ENCODE results near the gene RPS2. TPM values are rescaled to one million over a fixed set of nuclear protein-coding genes. Genes with fewer than 3 reads are reported as not detected.
"Not testable (repeated sequence)": the region's sequence is repeated elsewhere in the genome, so short reads cannot be mapped to it uniquely, and the experiment has no call there.

The RPS2 gene
- total and polyA plus RNA-seq, 2 donors = 2,266 to 2,485 TPM

- Histone ChIP-seq H3K27me3 (ENCODE audit: control insufficient read depth in 2 of 2, insufficient read depth in 1 of 2, low read length in 1 of 2) (peaks cover 0 to 2% of the 10 kb centered on the region in 2 donors), H3K27ac (ENCODE audit: low read depth in 1 of 2, low read length in 1 of 2) (peak overlapping the region; percentile 91 to 95), H3K36me3 (ENCODE audit: control insufficient read depth in 2 of 2, insufficient read depth in 2 of 2, low read length in 1 of 2) (peaks cover 19 to 34% of the 10 kb centered on the region in 2 donors), H3K4me3 (ENCODE audit: low read length in 2 of 2) (peak overlapping the region; percentile 83 to 95), H3K4me1 (ENCODE audit: control insufficient read depth in 2 of 2, insufficient read depth in 2 of 2, low read length in 2 of 2) (peaks cover 12 to 45% of the 10 kb centered on the region in 2 donors), H3K9me3 (ENCODE audit: control insufficient read depth in 2 of 2, insufficient read depth in 1 of 2, low read length in 1 of 2) (no peaks in the 10 kb centered on the region)
- peak in 2 of 9 donors; percentile 28 to 52 for DNase-seq (ENCODE audit: low read depth in 6 of 9, low spot score in 9 of 9)
- 13% methylated on average over 44 of the region's 44 CpGs for WGBS
Measured at GRCh38 chr16:1963806-1964505, 670 bp downstream of the RPS2 start.

GRCh38 chr16:1962161-1963153 lies 2.2 kb downstream of the RPS2 start:
- peaks cover 13 to 48% of the 10 kb centered on the region in 2 donors for H3K4me1 ChIP-seq (ENCODE audit: control insufficient read depth in 2 of 2, insufficient read depth in 2 of 2, low read length in 2 of 2)
- not testable (repeated sequence) for DNase-seq (ENCODE audit: low read depth in 6 of 9, low spot score in 9 of 9); H3K27ac ChIP-seq (ENCODE audit: low read depth in 1 of 2, low read length in 1 of 2); H3K9me3 ChIP-seq (ENCODE audit: control insufficient read depth in 2 of 2, insufficient read depth in 1 of 2, low read length in 1 of 2); H3K4me3 ChIP-seq (ENCODE audit: low read length in 2 of 2)
- WGBS = 95% methylated on average over 37 of the region's 37 CpGs
- H3K27me3 ChIP-seq (ENCODE audit: control insufficient read depth in 2 of 2, insufficient read depth in 1 of 2, low read length in 1 of 2) = peaks cover 2 to 10% of the 10 kb centered on the region in 2 donors
- peaks cover 19 to 34% of the 10 kb centered on the region in 2 donors for H3K36me3 ChIP-seq (ENCODE audit: control insufficient read depth in 2 of 2, insufficient read depth in 2 of 2, low read length in 1 of 2)

GRCh38 chr16:1961651-1962067 lies 3.0 kb downstream of the RPS2 start:
- H3K4me1 ChIP-seq (ENCODE audit: control insufficient read depth in 2 of 2, insufficient read depth in 2 of 2, low read length in 2 of 2) = peaks cover 13 to 48% of the 10 kb centered on the region in 2 donors
- H3K27me3 ChIP-seq (ENCODE audit: control insufficient read depth in 2 of 2, insufficient read depth in 1 of 2, low read length in 1 of 2) = peaks cover 2 to 13% of the 10 kb centered on the region in 2 donors
- WGBS = 88% methylated on average over 6 of the region's 6 CpGs
- no peak overlapping the region for H3K27ac ChIP-seq (ENCODE audit: low read depth in 1 of 2, low read length in 1 of 2)
- DNase-seq (ENCODE audit: low read depth in 6 of 9, low spot score in 9 of 9) = no peak
- peaks cover 19 to 34% of the 10 kb centered on the region in 2 donors for H3K36me3 ChIP-seq (ENCODE audit: control insufficient read depth in 2 of 2, insufficient read depth in 2 of 2, low read length in 1 of 2)
- H3K4me3 ChIP-seq (ENCODE audit: low read length in 2 of 2) = no peak overlapping the region
- peaks cover 0 to 1% of the 10 kb centered on the region in 2 donors for H3K9me3 ChIP-seq (ENCODE audit: control insufficient read depth in 2 of 2, insufficient read depth in 1 of 2, low read length in 1 of 2)

GRCh38 chr16:1960665-1961630 lies 3.7 kb downstream of the RPS2 start:
- peak in 1 of 9 donors; percentile 36 for DNase-seq (ENCODE audit: low read depth in 6 of 9, low spot score in 9 of 9)
- Histone ChIP-seq H3K36me3 (ENCODE audit: control insufficient read depth in 2 of 2, insufficient read depth in 2 of 2, low read length in 1 of 2) (peaks cover 19 to 34% of the 10 kb centered on the region in 2 donors), H3K9me3 (ENCODE audit: control insufficient read depth in 2 of 2, insufficient read depth in 1 of 2, low read length in 1 of 2) (peaks cover 0 to 1% of the 10 kb centered on the region in 2 donors), H3K4me3 (ENCODE audit: low read length in 2 of 2) (peak overlapping the region; percentile 87 to 92), H3K27ac (ENCODE audit: low read depth in 1 of 2, low read length in 1 of 2) (peak overlapping the region in 1 of 2 donors; percentile 55), H3K27me3 (ENCODE audit: control insufficient read depth in 2 of 2, insufficient read depth in 1 of 2, low read length in 1 of 2) (peaks cover 2 to 13% of the 10 kb centered on the region in 2 donors), H3K4me1 (ENCODE audit: control insufficient read depth in 2 of 2, insufficient read depth in 2 of 2, low read length in 2 of 2) (peaks cover 13 to 47% of the 10 kb centered on the region in 2 donors)
- WGBS = 75% methylated on average over 20 of the region's 20 CpGs

GRCh38 chr16:1959269-1960039 lies 5.2 kb downstream of the RPS2 start, which contains the start of gene NDUFB10:
Gene NDUFB10, plus strand, starts transcription at chr16:1959538. Its CDS starts 87 bp downstream, at chr16:1959625.
- Histone ChIP-seq H3K27ac (ENCODE audit: low read depth in 1 of 2, low read length in 1 of 2) (peak within 1 kb of the TSS; percentile 55 to 77), H3K4me3 (ENCODE audit: low read length in 2 of 2) (peak within 1 kb of the TSS; percentile 87 to 92), H3K27me3 (ENCODE audit: control insufficient read depth in 2 of 2, insufficient read depth in 1 of 2, low read length in 1 of 2) (peaks cover 2 to 15% of the 10 kb centered on the region in 2 donors), H3K9me3 (ENCODE audit: control insufficient read depth in 2 of 2, insufficient read depth in 1 of 2, low read length in 1 of 2) (peaks cover 0 to 1% of the 10 kb centered on the region in 2 donors), H3K4me1 (ENCODE audit: control insufficient read depth in 2 of 2, insufficient read depth in 2 of 2, low read length in 2 of 2) (peaks cover 9 to 39% of the 10 kb centered on the region in 2 donors), H3K36me3 (ENCODE audit: control insufficient read depth in 2 of 2, insufficient read depth in 2 of 2, low read length in 1 of 2) (peaks cover 19 to 34% of the 10 kb centered on the region in 2 donors)
- WGBS = under 1% methylated on average over 79 of the region's 79 CpGs
- peak; percentile 66 to 94 (median 84) for DNase-seq (ENCODE audit: low read depth in 6 of 9, low spot score in 9 of 9)

- peaks cover 9 to 36% of the 10 kb centered on the region in 2 donors for H3K4me1 ChIP-seq (ENCODE audit: control insufficient read depth in 2 of 2, insufficient read depth in 2 of 2, low read length in 2 of 2)
- DNase-seq (ENCODE audit: low read depth in 6 of 9, low spot score in 9 of 9) = no peak
- H3K9me3 ChIP-seq (ENCODE audit: control insufficient read depth in 2 of 2, insufficient read depth in 1 of 2, low read length in 1 of 2) = peaks cover 0 to 1% of the 10 kb centered on the region in 2 donors
- H3K36me3 ChIP-seq (ENCODE audit: control insufficient read depth in 2 of 2, insufficient read depth in 2 of 2, low read length in 1 of 2) = peaks cover 19 to 33% of the 10 kb centered on the region in 2 donors
- peak overlapping the region in 1 of 2 donors; percentile 92 for H3K4me3 ChIP-seq (ENCODE audit: low read length in 2 of 2)
- no peak overlapping the region for H3K27ac ChIP-seq (ENCODE audit: low read depth in 1 of 2, low read length in 1 of 2)
- H3K27me3 ChIP-seq (ENCODE audit: control insufficient read depth in 2 of 2, insufficient read depth in 1 of 2, low read length in 1 of 2) = peaks cover 2 to 15% of the 10 kb centered on the region in 2 donors
- WGBS = 49% methylated on average over 14 of the region's 14 CpGs
Measured at GRCh38 chr16:1958715-1959268, 5.8 kb downstream of the RPS2 start.

GRCh38 chr16:1958143-1958491 lies 6.5 kb downstream of the RPS2 start:
- WGBS = 79% methylated on average over 30 of the region's 30 CpGs
- DNase-seq (ENCODE audit: low read depth in 6 of 9, low spot score in 9 of 9); H3K27ac ChIP-seq (ENCODE audit: low read depth in 1 of 2, low read length in 1 of 2); H3K9me3 ChIP-seq (ENCODE audit: control insufficient read depth in 2 of 2, insufficient read depth in 1 of 2, low read length in 1 of 2); H3K4me3 ChIP-seq (ENCODE audit: low read length in 2 of 2): not testable (repeated sequence)
- Histone ChIP-seq H3K4me1 (ENCODE audit: control insufficient read depth in 2 of 2, insufficient read depth in 2 of 2, low read length in 2 of 2) (peaks cover 9 to 29% of the 10 kb centered on the region in 2 donors), H3K27me3 (ENCODE audit: control insufficient read depth in 2 of 2, insufficient read depth in 1 of 2, low read length in 1 of 2) (peaks cover 2 to 15% of the 10 kb centered on the region in 2 donors), H3K36me3 (ENCODE audit: control insufficient read depth in 2 of 2, insufficient read depth in 2 of 2, low read length in 1 of 2) (peaks cover 19 to 28% of the 10 kb centered on the region in 2 donors)
